Measurements from ENCODE around the gene TTC28.

DNA sequence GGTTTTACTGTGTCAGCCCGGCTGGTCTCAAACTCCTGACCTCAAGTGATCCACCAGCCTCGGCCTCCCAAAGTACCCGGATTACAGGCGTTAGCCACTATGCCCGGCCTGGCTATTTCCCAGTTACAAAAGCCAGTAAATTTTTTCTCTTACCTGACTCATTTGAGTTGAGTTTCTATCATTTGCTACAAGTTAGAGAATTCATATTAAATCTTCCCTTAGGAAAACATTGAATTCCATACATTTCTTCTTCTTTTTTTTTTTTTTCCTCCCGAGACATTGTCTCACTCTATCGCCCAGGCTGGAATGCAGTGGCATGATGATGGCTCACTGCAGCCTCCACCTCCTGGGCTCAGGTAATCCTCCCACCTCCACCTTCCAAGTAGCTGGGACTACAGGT, 36.0 kb upstream of the TTC28 start:
- TF ChIP-seq, protein P1, sequence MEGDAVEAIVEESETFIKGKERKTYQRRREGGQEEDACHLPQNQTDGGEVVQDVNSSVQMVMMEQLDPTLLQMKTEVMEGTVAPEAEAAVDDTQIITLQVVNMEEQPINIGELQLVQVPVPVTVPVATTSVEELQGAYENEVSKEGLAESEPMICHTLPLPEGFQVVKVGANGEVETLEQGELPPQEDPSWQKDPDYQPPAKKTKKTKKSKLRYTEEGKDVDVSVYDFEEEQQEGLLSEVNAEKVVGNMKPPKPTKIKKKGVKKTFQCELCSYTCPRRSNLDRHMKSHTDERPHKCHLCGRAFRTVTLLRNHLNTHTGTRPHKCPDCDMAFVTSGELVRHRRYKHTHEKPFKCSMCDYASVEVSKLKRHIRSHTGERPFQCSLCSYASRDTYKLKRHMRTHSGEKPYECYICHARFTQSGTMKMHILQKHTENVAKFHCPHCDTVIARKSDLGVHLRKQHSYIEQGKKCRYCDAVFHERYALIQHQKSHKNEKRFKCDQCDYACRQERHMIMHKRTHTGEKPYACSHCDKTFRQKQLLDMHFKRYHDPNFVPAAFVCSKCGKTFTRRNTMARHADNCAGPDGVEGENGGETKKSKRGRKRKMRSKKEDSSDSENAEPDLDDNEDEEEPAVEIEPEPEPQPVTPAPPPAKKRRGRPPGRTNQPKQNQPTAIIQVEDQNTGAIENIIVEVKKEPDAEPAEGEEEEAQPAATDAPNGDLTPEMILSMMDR (IDR thresholded peaks at IDR 0.05; ENCODE audit: extremely low read depth in 1 of 2, insufficient read depth in 1 of 2, low read depth in 1 of 2, low read length in 2 of 2), result no peak
- no peak for TF ChIP-seq POLR2A (IDR thresholded peaks at IDR 0.05; ENCODE audit: low read depth, low read length)

Measured in endothelial cell of umbilical vein (primary cell).